Measurements from ENCODE around the gene WNT1.
A peak's percentile ranks its signal among the peaks of the same experiment; 100 is the strongest.

WNT1 gene

DNA sequence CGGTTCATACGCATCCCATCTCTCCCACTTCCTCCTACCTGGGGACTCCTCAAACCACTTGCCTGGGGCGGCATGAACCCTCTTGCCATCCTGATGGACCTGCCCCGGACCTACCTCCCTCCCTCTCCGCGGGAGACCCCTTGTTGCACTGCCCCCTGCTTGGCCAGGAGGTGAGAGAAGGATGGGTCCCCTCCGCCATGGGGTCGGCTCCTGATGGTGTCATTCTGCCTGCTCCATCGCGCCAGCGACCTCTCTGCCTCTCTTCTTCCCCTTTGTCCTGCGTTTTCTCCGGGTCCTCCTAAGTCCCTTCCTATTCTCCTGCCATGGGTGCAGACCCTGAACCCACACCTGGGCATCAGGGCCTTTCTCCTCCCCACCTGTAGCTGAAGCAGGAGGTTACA is 3.6 kb downstream of the WNT1 start:
- no peak for DNase-seq

DNA sequence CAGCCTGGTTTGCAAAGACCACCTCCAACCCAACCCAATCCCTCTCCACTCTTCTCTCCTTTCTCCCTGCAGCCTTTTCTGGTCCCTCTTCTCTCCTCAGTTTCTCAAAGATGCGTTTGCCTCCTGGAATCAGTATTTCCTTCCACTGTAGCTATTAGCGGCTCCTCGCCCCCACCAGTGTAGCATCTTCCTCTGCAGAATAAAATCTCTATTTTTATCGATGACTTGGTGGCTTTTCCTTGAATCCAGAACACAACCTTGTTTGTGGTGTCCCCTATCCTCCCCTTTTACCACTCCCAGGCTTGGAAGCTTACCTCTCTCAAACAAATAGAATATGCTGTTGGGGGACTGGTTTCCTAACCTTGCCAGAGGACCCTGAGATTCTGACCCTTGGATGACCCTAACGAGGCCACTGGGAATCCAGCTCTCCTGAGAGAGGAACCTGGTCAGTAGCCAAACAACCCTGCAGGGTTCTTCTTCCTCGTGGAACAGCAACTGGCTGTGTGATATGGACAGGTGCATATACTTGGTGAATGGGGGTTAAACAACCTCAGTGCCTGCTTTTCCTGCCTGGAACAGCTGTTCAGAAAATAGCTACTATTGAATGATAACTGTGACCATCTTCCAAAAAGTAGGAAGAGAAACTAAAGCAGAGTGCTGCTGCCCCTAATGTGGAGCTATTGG is 4.4 kb downstream of the WNT1 start:
- DNase-seq: no peak

DNA sequence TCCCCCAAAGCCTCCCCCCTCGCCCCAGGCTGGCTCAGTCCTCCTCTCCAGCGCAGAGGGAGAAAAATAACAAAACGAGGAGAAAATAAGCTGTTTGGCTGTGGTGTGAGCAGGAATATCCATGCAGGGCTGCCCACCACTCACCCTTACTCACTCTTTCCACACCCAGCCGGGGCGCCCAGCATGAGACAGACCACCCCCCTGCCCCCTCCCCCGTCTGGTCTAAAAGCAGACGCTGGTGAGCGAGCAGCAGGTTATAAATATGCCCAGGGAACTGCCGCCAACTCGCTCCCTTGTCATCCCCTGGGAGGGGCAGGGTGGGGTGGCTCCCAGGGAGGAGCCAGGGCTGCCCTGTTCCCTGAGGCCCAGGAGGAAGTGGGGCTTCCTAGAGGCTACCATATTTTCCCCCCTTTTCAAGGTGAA is 7.4 kb downstream of the WNT1 start:
- DNase-seq: no peak

DNA sequence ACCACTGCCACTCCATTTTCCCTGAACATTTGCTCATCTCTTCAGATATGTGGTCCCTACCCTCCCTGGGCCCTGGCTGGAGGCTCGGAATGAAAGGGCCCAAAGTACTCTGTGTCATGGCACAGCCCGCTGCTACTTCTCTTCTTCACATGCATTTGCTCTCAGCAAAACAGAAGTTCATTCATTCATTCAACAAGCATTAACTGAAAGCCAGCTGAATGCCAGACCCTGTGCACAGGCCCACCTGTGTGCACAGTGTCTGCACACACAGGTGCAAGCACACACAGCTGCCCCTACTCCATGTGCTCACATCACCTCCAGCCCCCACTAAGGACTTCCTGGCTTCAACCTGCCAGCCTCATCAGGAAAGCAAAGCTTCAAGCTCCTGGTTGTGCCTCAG is 7.8 kb downstream of the WNT1 start:
- no peak for DNase-seq

DNA sequence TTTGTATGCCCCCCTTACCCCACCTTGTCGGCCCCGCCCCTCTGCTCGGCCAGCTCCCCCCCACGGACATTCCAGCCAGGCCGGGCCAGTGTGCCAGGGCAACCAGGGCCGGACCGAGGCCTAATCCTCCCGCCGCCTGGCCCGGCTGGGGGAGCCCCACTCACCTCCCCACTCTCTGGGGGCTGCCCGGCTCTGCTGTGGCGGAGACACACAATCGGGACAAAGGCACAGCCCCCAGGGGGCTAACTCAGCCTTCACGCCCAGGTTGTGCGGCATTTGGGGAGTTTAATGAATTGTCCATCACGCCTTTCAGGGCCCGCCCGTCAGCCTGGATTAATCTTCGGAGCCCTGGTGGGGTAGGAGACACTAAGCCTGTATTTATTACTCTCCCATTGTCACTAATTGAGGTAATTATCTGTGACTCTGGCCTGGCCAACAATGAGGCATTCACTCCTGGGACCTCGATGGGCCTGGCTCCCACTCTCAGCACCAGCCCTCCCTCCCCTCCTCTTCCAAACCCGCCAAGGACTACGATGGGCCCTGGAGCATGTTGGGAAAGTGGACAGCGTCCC is 8.7 kb downstream of the WNT1 start:
- DNase-seq: no peak

DNA sequence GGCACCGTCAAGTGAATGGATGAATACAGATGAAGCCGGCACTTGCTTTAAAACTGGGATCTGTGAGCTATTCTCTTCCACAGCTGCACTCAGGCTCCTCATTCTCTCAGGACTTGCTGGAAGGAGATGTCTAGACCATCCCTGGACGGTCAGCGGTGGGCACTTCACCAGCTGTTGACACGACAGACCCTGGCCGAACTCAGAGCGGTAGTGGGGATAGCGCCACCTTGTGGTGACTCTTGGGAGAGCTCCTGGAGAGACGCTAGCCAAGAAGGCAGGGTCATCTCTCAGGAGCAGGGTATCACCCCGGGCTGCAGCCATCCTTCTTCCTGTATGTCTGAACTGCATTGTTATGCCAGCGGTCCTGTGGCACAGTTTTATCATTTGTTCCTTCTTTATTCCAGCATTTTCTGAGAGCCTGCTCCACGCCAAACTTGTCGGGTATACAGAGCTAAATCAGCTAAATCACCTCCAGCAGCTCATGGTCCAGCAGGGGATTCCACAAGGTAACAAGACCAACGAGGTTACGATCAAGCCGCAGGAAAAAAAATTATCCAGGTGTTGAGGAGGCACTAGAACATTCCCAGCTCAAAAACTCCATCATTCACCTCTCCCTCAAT is 10.0 kb downstream of the WNT1 start:
- peak; percentile 82 to 86 for DNase-seq

DNA sequence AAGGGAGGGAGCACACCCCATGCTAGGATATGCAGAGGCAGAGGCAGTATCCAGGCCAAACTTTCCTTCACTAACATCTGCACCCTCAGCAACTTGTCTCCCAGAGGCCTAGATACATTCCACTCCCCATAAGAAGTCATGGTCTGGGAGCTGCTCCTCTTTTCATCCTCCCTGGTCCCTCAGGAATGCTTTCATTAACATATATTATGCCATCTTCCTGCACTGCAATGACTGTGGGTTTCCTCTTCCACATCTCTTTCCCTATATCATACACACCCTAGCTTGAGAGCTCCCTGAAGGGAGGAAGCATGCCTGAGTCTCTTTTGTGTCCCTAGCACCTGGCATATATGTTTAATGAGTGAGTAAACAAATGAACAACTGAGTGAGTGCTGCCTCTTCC is 12.4 kb downstream of the WNT1 start:
- no peak for DNase-seq

DNA sequence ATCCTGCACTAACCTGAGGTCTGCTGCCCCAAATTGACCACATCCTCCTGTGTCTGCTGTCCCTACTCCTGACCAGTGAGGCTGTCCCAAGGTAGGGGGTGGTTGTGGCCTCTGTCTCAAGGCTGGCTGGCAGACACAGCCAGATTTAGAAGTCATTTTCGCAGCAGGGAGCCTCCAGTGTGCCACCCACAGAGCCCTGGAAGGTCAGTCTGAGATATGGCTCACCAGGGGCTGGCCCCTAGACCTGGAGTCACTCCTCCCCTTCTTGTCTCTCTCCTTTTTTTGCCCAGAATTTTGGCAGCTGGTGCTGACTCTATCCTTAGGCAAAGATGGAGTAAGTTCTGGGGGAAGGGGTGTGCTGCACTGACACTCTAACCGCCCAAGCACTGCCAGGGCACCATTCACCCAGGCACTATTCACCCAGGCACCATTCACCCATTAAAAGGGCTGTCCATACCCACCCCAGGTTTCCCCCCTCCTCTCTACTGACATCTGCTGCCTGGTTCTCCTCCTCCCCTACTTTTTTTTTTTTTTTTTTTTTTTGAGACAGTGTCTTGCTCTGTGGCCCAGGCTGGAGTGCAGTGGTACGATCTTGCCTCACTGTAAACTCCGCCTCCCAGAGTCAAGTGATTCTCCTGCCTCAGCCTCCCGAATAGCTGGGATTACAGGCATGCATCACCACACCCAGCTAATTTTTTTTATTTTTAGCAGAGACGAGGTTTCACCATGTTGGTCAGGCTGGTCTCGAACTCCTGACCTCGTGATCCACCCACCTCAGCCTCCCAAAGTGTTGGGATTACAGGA is 13.3 kb downstream of the WNT1 start:
- no peak for DNase-seq

DNA sequence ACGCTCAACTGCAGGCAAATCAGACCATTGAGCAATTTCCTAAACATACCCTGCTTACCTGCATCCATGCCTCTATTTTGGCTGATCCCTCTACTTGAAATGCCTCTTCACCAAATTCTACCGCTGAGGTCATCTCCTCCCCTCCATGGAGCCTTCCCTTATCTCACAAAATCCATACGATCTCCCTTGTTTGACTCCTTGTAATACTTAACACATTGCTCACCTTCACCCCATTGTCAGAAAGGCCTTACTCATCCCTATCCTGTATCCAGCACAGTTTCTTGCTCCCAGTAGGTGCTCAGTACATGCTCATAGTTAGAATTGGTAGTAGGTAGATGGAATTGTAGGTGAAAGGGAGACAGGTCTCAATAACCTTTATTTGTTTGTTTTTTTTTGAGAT is 15.7 kb downstream of the WNT1 start:
- no peak for DNase-seq

DNA sequence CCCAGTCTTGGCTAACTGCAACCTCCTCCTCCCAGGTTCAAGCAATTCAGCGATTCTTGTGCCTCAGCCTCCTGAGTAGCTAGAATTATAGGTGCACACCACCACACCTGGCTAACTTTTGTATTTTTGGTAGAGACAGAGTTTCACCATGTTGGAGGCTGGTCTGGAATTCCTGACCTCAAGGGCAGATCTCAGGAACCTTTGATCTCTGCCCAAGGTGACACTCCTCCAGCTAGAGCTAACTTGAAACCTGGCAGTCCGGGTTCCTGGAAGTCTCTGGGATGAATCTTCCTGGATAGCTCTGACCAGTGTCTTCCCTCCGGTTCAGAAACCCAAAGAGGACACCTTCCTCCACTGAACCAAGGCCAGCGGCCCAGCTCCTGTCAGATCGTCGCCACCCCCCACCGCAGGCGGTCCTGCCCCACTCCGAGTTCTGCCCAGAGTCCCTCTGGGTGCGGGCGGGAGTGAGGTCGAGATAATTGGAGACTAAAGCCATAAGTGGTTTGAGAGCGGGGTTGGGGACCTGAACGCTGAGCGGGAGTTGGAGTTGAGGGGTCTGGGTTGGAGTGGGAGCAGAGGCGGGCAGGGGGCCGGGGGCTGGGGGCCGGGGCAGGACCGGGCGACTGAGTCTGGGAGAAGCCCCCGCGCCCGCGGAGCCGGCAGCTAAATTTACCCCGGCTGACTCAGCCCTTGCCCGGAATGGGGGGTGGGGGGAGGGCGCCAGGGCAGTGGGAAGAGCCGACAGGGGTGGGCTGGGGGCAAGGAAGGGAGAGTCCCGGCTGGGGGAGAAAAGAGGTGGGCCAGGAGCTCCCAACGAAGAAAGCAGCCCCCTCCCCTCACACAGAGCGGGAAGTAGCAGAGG is 16.3 kb downstream of the WNT1 start:
- DNase-seq: no peak

DNA sequence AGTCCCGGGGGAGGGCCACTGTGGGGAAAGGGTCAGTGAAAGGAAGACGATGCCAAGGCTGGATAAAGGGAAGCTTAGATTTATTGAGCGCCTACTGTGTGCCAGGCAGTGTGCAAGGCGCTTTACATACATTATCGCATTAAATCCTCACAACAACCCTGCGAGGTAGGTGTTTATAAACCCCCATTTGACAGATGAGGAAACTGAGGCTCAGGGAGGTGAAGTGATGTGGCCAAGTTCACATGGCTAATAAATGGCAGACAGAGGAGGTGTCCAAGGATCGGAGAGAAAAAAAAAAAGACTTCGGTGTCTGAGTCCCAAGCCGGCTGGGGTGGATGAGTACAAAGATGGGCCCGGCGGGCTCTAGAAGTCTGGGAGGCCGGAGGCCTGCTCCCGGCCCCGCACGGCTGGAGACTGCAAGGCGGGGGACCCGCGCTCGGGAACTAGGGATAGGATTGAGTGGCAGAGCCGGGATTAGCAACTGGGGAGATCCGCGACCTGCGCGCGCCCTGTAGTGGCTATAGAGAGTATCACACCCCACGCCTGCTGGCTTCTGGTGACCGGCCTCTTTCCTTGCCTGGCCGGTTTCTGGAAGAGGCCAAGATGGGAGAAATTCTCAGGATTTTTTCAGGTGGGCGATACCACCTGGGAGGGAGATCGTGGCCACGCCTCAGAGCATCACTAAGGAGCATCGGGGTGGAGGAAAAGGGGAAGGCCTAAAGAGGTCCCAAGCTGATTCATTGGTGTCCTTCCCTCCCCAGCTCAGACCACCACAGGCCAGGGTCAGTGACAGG is 17.2 kb downstream of the WNT1 start:
- DNase-seq: peak; percentile 62 to 69

DNA sequence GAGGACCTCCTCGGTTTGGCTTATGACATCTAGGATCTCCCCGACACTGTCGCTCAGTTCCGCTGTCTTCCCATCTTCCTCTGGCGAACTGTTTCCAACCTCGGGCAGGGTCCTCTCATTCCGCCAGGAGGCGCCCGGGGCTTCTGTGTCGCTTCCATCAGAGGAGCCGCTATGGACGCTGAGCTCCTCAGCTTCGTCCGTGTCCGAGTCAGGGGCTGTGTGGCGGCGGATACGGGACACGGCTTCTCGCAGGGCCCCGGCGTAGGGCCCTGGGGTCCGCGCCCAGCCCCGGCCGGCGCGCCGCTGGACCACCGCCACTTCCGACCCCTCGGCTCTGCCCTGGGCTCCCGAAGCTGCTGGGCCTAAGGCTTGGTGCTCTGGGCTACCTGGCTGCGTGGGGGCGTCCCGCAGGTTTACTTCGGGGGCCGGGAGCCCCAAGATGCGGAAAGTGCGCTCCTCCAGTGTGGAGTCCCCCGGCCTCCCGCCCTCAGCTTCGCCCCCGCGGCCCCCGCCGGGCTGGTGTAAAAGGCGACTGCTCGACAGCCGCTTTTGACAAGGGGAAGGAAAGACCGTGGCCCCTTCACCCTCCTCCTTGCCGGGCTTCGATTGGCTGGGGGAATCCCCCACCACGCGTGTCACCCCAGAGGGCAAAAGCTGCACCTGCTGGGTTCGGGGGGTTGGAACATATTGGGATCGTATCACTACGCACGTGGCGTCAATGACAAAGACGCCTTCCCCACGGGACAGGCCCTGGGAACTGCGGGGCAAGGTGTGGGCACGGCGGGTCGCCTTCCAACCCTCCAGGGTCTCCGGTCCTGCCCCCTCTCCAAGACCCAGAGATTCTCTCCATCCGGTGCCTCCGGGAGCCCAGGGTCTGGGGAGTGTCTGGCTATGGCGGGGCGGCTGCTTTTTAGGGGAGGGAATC is 18.9 kb downstream of the WNT1 start:
- peak; percentile 76 to 82 for DNase-seq

DNA sequence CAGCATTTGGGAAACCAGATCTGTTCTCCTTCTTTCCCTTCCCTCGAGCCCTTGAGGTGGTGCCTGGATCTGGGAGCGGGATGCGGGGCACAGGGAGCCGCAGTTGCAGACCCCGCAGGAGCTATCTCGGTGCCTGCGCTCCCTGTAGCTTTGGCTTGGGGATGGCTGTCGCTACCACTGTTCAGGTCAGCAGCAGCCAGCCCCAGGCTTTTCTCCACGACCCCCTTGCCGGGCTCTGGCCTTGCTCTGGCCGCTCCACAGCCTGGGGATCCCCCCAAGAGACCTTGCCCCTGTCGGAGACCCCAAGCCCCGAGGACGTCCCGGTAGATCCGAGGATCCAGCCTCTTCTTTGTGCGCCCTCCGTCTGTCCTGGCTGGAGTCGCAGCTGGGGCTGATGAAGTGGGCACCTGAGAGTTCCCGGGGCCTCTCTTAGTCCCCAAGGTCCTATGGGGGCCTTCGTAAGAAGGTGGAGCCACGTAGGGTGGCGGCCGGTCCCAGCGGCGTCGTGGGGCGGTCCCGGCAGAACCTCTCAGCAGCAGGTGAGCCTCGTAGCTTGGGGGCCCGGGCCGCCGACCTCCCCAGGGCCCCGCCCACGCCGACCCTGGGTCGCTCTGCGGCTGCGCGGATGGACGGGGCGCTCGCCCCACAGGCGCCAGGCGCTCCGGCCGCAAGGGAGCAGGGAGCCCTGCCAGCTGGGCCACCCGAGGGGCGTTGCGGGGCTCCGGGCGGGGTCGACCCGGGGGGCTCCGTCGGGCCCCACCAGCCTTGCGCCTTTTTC is 19.8 kb downstream of the WNT1 start:
- DNase-seq: peak; percentile 18 to 48

DNA sequence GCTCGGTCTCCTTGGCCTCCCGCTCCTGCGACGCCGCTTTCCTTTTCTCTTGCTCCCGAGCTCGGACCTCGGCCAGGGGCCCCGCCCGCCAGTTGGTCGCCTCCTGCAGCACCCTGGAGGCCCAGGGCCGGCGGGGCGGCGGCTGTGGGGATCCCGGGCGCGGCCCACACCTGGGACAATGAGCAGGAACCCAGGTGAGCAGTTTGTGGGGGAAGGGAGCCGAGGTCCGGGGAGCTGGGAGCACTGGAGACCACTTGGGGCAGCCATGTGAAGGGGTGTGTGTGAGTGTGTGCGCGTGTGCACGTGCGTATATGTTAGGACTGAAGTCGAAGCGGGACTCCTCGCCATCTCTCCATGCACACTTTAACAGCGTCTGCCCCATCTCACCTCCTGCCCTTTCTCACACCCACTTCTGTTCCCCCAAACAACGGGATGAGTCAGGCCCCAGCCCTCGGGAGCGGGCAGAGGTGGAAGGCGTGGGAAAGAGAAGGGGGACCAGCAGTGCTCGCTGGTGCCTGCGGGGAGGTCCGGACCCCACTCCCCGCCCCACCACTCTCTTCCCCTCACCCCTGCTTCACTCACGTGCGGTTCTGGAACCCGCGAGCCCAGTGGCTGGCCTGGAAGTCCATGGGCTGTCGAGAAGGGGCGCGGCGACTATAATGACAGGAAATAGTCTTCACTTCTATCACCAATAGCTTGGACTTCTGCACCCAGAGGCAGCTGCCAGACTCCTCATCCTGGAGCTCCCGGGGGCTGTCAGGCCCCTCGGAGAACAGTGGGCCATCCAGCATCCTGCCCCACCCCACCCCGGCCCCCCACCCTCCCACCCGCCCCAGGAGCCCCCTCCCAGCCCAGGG is 20.6 kb downstream of the WNT1 start:
- peak; percentile 24 to 36 for DNase-seq

DNA sequence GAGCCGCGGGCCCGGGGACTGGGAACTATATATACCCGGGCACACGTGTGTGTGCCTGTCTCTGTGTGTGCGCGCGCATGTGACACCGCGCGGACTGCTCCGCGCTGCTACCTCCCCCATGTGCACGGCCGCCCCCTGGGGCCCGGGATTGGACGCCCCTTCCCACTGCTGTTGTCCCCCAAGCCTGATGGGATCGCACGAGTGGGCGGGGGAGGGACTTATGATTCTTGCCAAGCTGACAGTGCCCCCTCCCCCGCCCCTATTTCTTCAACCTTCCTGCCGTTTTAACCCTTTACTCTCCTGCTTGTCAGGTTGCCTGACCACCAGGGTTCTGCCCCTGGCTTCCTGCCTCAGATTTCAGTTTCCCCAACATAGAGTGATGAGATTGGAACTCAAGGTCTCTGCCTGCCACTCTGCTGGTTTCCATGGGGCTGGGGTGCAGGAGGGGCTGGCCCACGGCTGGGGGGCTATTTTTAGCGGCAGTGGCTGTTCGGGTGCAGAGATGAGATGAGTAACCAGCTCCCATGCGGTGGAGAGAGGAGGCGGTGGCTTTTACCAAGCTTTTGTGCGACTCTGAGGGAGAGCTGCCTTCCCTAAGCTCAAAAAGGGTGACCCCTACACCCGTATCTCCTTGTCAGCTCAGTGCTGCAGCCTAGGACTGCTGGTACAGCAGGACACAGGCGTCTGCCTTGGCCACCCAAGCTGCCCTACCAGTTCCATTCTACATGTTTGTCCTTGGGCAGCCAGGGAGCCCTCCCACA is 21.4 kb downstream of the WNT1 start, which contains the start of gene DDN:
DDN (minus strand) TSS at position 5 of the 761 bp plus-strand sequence. CDS start 88 bp downstream, outside the sequence.
- DNase-seq: peak; percentile 46 to 51

DNA sequence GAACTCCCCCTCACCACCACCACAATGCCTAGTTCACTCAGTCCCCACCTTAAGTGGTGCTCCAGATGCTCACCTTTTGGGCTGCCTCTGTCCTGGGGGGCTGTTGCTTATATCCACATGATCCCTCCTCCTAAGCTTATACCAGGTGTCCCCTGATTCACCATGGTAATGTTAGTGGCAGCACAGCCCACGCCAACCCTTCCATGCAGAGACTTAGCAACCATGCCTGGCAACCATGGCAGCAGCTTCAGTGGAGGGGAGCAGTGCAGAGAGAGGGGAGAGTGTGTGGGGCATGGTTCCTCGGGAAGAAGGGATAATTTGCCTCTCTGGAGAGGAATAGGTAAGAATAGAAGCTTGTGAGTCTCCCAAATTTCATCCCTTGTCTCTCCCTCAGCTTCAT is 22.2 kb downstream of the WNT1 start:
- DNase-seq: no peak

DNA sequence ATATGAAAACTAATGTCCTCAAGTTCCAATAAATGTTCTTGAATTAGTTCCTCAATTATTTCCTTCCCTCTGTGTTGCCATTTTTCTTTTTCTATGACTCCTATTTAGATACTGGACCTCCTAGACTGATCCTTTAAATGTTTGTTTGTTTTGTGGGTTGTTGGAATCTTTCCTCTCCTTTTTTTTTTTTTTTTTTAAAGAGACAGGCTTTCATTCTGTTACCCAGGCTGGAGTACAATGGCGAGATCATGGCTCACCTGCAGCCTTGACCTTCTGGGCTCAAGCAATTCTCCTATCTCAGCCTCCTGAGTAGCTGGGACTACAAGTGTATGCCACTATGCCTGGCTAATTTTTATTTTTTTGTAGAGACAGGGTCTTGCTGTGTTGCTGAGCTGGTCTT is 30.8 kb downstream of the WNT1 start:
- DNase-seq: no peak

DNA sequence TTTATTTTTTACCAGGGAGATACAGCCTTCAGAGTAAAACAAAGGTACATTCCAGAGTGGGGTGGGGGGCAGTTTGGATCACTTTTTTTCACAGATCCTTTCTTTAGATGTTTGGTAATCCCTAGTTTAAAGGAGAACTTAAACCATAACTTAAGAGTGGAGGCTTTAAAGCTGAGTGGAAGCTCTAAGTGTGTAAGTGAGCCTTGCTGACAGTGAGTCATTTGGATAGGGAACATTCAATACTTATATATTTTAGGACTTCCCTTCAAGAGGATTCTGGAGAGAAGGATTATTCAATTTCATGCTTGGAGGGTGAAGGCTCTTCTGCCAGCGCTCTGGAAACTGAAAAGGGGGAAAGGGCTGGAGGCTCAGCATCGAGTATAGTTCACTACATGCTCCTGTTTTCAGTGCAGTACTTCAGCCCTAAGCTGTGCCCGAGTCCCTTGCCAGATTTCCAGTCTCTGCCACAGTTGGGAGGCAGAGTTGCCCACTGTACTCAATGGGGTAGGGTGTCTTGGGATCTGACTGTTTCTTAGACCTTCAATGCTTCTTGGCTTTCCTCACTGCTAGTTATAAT is 32.1 kb downstream of the WNT1 start:
- no peak for DNase-seq

Data from activated CD4-positive, alpha-beta T cell treated with anti-CD3 and anti-CD28 coated beads, Interleukin-2, amount 50 U/mL, for 48 hours (primary cell).